Lower lobe of right lung (tissue), 2 donors: ENCODE measurements around the gene SACM1L. TPM values are rescaled to one million over a fixed set of nuclear protein-coding genes. Genes with fewer than 3 reads are reported as not detected.

Experiments
- ATAC-seq, 2 donors: fragments of 200-7000 bp; cut with Tn5 transposase; one replicate each; pipeline ENCODE4 v1.9.1; 2020 to 2022; ENCODE audit warnings: mild to moderate bottlenecking in 2 of 2, moderate library complexity in 2 of 2
- DNase-seq: peaks from one replicate; pipeline ENCODE4 v3.0.0-alpha.2; 2020
- H3K27ac ChIP-seq: fragments of 200-600 bp; one replicate; pipeline ENCODE4 v1.8.0; 2022
- H3K27me3 ChIP-seq: fragments of 200-600 bp; one replicate; pipeline ENCODE4 v1.8.0; 2022; ENCODE audit warnings: low read depth
- H3K36me3 ChIP-seq: fragments of 200-600 bp; one replicate; pipeline ENCODE4 v1.8.0; 2022; ENCODE audit warnings: mild to moderate bottlenecking
- H3K4me1 ChIP-seq: fragments of 200-600 bp; one replicate; pipeline ENCODE4 v1.8.0; 2022
- H3K4me3 ChIP-seq: fragments of 200-600 bp; one replicate; pipeline ENCODE4 v1.8.0; 2022; ENCODE audit warnings: mild to moderate bottlenecking
- H3K9me3 ChIP-seq: fragments of 200-600 bp; one replicate; pipeline ENCODE4 v1.8.0; 2022
- CTCF ChIP-seq: fragments of 200-600 bp; IDR thresholded peaks from one replicate; pipeline ENCODE4 v1.8.0; 2022; ENCODE audit warnings: antibody characterized with exemption, mild to moderate bottlenecking
- intact Hi-C: fragments of 100-400 bp; cut with DNase I; formaldehyde crosslinking; loops from one replicate; pipeline ENCODE4 v1.11.0; 2022
- total RNA-seq: library from RNA; stranded (reverse); fragmentation: NEBNext Ultra II Directional; extraction: Animal tissue kit (Norgen Biotek cat#: 25700); gene quantifications from one replicate; pipeline ENCODE4 v1.2.1, GENCODE V29; 2021
- donor health status: DM: no; HTN: yes; CAD: no; lungs with severe emphysema.

SACM1L gene
- total RNA-seq, 1 donor from 2014 or later, result 80.5 TPM

GRCh38 chr3:45719655-45720487 is 30.7 kb downstream of the SACM1L start:
- no peak for TF ChIP-seq CTCF
- H3K4me3 ChIP-seq, result no peak overlapping the region
- intact Hi-C loops, result no loop called here
- peaks cover 11% of the 10 kb centered on the region for H3K4me1 ChIP-seq
- no peak for DNase-seq
- no peaks in the 10 kb centered on the region for H3K27me3 ChIP-seq
- H3K27ac ChIP-seq, result no peak overlapping the region
- H3K9me3 ChIP-seq, result no peaks in the 10 kb centered on the region
- no peak for ATAC-seq
- H3K36me3 ChIP-seq, result peaks cover 53% of the 10 kb centered on the region

- H3K27me3 ChIP-seq, result no peaks in the 10 kb centered on the region
- intact Hi-C loops, result no loop called here
- DNase-seq, result no peak
- no peak overlapping the region for H3K4me3 ChIP-seq
- H3K9me3 ChIP-seq, result no peaks in the 10 kb centered on the region
- no peak overlapping the region for H3K27ac ChIP-seq
- no peak for ATAC-seq
- no peak for TF ChIP-seq CTCF
- peaks cover 62% of the 10 kb centered on the region for H3K36me3 ChIP-seq
- peaks cover 7% of the 10 kb centered on the region for H3K4me1 ChIP-seq
These were observed 35.7 kb downstream of the SACM1L start for GRCh38 chr3:45724911-45725310.

GRCh38 chr3:45729614-45730013 is 40.4 kb downstream of the SACM1L start:
- Histone ChIP-seq H3K36me3 (peaks cover 82% of the 10 kb centered on the region), H3K4me3 (no peak overlapping the region), H3K27ac (no peak overlapping the region), H3K9me3 (no peaks in the 10 kb centered on the region), H3K4me1 (no peaks in the 10 kb centered on the region), H3K27me3 (no peaks in the 10 kb centered on the region)
- no peak for TF ChIP-seq CTCF
- ATAC-seq (no peak), DNase-seq (no peak)
- intact Hi-C loops, result no loop called here

- intact Hi-C loops, result no loop called here
- Histone ChIP-seq H3K27ac (no peak overlapping the region), H3K36me3 (peaks cover 82% of the 10 kb centered on the region), H3K4me1 (no peaks in the 10 kb centered on the region), H3K9me3 (no peaks in the 10 kb centered on the region), H3K4me3 (no peak overlapping the region), H3K27me3 (no peaks in the 10 kb centered on the region)
- no peak for TF ChIP-seq CTCF
- no peak for DNase-seq
- no peak for ATAC-seq
These were observed 41.4 kb downstream of the SACM1L start for GRCh38 chr3:45730409-45731154.

- Histone ChIP-seq H3K27me3 (no peaks in the 10 kb centered on the region), H3K4me3 (no peak overlapping the region), H3K36me3 (peaks cover 98% of the 10 kb centered on the region), H3K27ac (no peak overlapping the region), H3K9me3 (no peaks in the 10 kb centered on the region), H3K4me1 (no peaks in the 10 kb centered on the region)
- TF ChIP-seq CTCF, result no peak
- ATAC-seq (no peak), DNase-seq (no peak)
- intact Hi-C loops, result no loop called here
These were observed 47.5 kb downstream of the SACM1L start for GRCh38 chr3:45736707-45737106.
